PC-9 (cell line): ENCODE measurements around the gene XIRP1. TPM values are rescaled to one million over a fixed set of nuclear protein-coding genes. Genes with fewer than 3 reads are reported as not detected.
A peak's percentile ranks its signal among the peaks of the same experiment; 100 is the strongest.

Experiments
- BruUV-seq: library from RNA; stranded (reverse); fragments of 400-500 nt; replicated peaks from 2 replicates; lab custom pipeline; 2021; lab: Mats Ljungman, UMichigan
- CTCF ChIA-PET: fragments of 300-600 bp; sonication (Branson Sonifier 250); formaldehyde crosslinking; loops from one replicate; lab custom pipeline; 2022; ENCODE audit warnings: antibody characterized with exemption; lab: Charles Lee
- POLR2A ChIA-PET: fragments of 300-600 bp; sonication (Branson Sonifier 250); formaldehyde crosslinking; loops from one replicate; lab custom pipeline; 2022; ENCODE audit warnings: antibody characterized with exemption; ENCODE audit not compliant: unreplicated experiment; lab: Charles Lee
- DNase-seq, 2 experiments: peaks; one replicate each; pipeline versions ENCODE4 v3.0.0 to v3.0.0-alpha.2; 2015 to 2022; ENCODE audit warnings: mixed read lengths in 1 of 2
- H2AFZ ChIP-seq: fragments of 200-600 bp; sonication (generic); 2 replicates; pipeline ENCODE4 v1.8.1; 2017; ENCODE audit warnings: antibody characterized with exemption
- H3F3A ChIP-seq: fragments of 200-600 bp; sonication (generic); 2 replicates; pipeline ENCODE4 v1.8.1; 2017; ENCODE audit warnings: antibody characterized with exemption, mild to moderate bottlenecking, low read depth; ENCODE audit not compliant: insufficient read depth
- H3K27ac ChIP-seq: fragments of 200-600 bp; sonication (generic); 2 replicates; pipeline ENCODE4 v1.6.1; 2016; ENCODE audit warnings: mixed run types
- H3K27me3 ChIP-seq: fragments of 200-600 bp; sonication (generic); 2 replicates; pipeline ENCODE4 v1.6.1; 2016; ENCODE audit warnings: low read depth, mixed run types; ENCODE audit not compliant: insufficient read depth
- H3K36me3 ChIP-seq: fragments of 200-600 bp; sonication (generic); 2 replicates; pipeline ENCODE4 v1.6.1; 2016; ENCODE audit warnings: low read depth, mixed run types
- H3K4me1 ChIP-seq: fragments of 200-600 bp; sonication (generic); replicated peaks from 2 replicates; pipeline ENCODE4 v1.6.1; 2016; ENCODE audit warnings: mixed run types; ENCODE audit not compliant: insufficient read depth
- H3K4me2 ChIP-seq: fragments of 200-600 bp; sonication (generic); 2 replicates; pipeline ENCODE4 v1.6.1; 2017; ENCODE audit warnings: mixed run types
- H3K4me3 ChIP-seq: fragments of 200-600 bp; sonication (generic); 2 replicates; pipeline ENCODE4 v1.6.1; 2016; ENCODE audit warnings: mixed run types
- H3K79me2 ChIP-seq: fragments of 200-600 bp; sonication (generic); 2 replicates; pipeline ENCODE4 v1.6.1; 2017; ENCODE audit warnings: low read depth, mixed run types
- H3K9me2 ChIP-seq: fragments of 200-600 bp; sonication (generic); 2 replicates; pipeline ENCODE4 v1.8.1; 2017; ENCODE audit warnings: mild to moderate bottlenecking; ENCODE audit not compliant: insufficient read depth
- H3K9me3 ChIP-seq: fragments of 200-600 bp; sonication (generic); 2 replicates; pipeline ENCODE4 v1.8.1; 2016; ENCODE audit warnings: low read depth; ENCODE audit not compliant: insufficient read depth
- H4K20me1 ChIP-seq: fragments of 200-600 bp; sonication (generic); 2 replicates; pipeline ENCODE4 v1.8.1; 2017; ENCODE audit not compliant: insufficient read depth
- EZH2 ChIP-seq: fragments of 200-600 bp; sonication (generic); IDR thresholded peaks from 2 replicates; pipeline ENCODE4 v1.8.0; 2017; ENCODE audit warnings: antibody characterized with exemption, low read depth
- intact Hi-C: fragments of 100-400 bp; cut with micrococcal nuclease; formaldehyde crosslinking; loops from one replicate; pipeline ENCODE4 v1.10.0; 2022; ENCODE audit not compliant: unreplicated experiment
- total RNA-seq: library from RNA; stranded (reverse); gene quantifications from 2 replicates; pipeline ENCODE4 v1.2.3, GENCODE V29; 2021
- TF ChIP-seq, protein P1 (sequence below): fragments of 200-600 bp; sonication (generic); conservative IDR thresholded peaks from 2 replicates; pipeline ENCODE4 v1.6.1; 2017; ENCODE audit warnings: mixed run types, antibody characterized with exemption, mild to moderate bottlenecking, moderate library complexity

The XIRP1 gene
- total RNA-seq, 1 experiment from 2014 or later = not detected

DNA sequence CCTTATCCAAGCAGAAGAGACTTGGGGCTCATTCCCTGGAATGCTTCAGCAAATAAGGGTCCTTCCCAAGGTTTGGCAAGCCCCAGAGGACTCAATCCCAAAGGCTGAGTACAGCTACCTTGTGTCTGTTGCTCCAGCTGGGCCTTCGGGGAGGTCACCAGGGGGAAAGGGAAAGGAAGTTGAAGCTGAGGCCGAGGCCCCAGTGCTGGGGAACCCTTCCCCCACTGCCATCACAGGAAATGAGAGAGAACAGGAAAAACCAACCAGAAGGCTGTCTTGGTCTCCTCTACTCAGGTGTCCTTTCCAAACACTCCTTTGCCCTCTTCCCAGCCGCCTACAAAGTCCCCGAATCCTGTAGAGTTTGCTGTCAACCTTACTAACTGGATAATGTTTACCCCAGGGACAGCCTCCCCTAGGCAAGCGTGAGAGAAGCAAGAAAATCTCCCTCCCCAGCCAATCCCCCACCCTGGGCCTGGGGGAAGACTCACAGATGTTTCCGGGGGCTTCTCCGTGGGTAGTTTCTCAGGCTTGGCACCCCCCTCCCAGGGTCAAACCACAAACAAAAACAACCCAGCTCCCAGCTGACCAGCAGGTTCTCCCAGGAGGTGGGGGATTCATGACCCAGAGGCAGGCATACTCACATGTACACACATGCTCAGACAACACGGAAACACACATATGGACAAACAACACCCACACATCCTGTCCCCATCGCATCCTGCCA lies 44.5 kb downstream of the XIRP1 start:
- Histone ChIP-seq H3K27me3 (no peaks in the 10 kb centered on the region), H3K4me1 (peaks cover 75% of the 10 kb centered on the region), H3K9me3 (no peaks in the 10 kb centered on the region), H3K79me2 (peaks cover 50% of the 10 kb centered on the region), H3K9me2 (no peaks in the 10 kb centered on the region), H3K4me2 (peak overlapping the region; percentile 96), H3K4me3 (no peak overlapping the region), H3K27ac (peak overlapping the region; percentile 65), H4K20me1 (peaks cover 8% of the 10 kb centered on the region; the same call in 1 of the 2 replicates), H2AFZ (no peak overlapping the region), H3F3A (peaks cover 56% of the 10 kb centered on the region), H3K36me3 (no peaks in the 10 kb centered on the region)
- TF ChIP-seq, protein P1, sequence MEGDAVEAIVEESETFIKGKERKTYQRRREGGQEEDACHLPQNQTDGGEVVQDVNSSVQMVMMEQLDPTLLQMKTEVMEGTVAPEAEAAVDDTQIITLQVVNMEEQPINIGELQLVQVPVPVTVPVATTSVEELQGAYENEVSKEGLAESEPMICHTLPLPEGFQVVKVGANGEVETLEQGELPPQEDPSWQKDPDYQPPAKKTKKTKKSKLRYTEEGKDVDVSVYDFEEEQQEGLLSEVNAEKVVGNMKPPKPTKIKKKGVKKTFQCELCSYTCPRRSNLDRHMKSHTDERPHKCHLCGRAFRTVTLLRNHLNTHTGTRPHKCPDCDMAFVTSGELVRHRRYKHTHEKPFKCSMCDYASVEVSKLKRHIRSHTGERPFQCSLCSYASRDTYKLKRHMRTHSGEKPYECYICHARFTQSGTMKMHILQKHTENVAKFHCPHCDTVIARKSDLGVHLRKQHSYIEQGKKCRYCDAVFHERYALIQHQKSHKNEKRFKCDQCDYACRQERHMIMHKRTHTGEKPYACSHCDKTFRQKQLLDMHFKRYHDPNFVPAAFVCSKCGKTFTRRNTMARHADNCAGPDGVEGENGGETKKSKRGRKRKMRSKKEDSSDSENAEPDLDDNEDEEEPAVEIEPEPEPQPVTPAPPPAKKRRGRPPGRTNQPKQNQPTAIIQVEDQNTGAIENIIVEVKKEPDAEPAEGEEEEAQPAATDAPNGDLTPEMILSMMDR = no peak
- TF ChIP-seq EZH2 = no peak
- ChIA-PET POLR2A (interaction anchor here (0.6 kb wide), 1 partner anchor 983 kb away, joined by 4 read pairs; the partner anchor contains the start of gene OXSR1), CTCF (no interaction called here)
- intact Hi-C loops = loop anchor here (10.0 kb wide), 1 partner anchor 1203 kb away; no protein-coding TSS in a partner anchor
- peak in 1 of 2 experiments; percentile 34 for DNase-seq
- BruUV-seq = no TSS peak

DNA sequence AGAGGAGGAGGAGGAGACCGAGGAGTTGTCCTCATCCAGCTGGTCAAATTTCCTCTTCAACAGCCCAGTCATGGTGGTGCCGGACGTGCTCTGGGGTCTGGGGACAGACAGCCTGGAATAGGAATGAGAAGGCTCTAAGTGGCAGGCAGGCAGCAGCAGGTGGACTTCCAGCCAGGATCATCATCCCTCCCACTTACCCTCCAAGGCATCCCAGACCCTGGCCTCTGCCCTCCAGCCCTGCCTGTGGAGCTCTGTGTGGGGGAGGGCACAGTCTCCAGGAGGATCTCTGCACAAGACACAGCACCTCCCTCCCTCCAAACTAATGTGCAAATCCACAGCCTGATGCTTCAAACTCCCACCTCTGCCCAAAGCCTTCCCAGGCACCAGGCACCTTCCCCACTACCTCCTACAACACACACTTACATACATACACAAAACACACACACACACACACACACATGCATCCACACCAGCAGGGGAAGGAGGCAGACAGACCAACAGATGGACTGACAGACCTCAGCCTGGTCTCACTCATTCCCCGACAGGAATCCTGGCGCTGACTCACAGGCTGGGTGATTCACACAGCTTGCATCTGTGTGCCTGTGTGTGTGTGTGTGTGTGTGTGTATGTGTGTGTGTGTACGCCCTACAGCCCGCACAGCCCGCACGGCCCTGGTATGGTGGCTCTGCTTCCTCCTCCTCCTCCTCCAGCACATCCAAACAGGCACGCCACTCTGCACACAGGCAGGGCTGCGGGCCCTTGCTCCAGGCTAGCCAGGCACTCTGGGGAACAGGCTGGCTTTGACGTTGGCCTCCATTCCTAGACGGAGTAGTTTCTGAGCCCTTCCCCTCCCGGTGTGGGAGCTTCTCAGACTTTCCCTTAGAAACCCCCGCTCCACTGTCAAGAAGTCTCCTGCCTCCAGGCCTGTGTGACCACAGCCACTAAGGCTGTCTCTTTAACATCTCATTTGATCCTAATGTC lies 45.5 kb downstream of the XIRP1 start:
- peaks cover 83% of the 10 kb centered on the region for H3K4me1 ChIP-seq
- H4K20me1 ChIP-seq = peaks cover 8% of the 10 kb centered on the region; the same call in 1 of the 2 replicates
- H3K27ac ChIP-seq = peak overlapping the region; percentile 65
- no peaks in the 10 kb centered on the region for H3K36me3 ChIP-seq
- peak overlapping the region; percentile 40; the same call in 1 of the 2 replicates for H3K4me3 ChIP-seq
- CTCF ChIA-PET = interaction anchor here (0.5 kb wide), 1 partner anchor 60 kb away, joined by 5 read pairs; no protein-coding TSS in a partner anchor
- H3K79me2 ChIP-seq = peaks cover 51% of the 10 kb centered on the region
- peak overlapping the region; percentile 96 for H3K4me2 ChIP-seq
- H3K9me2 ChIP-seq = no peaks in the 10 kb centered on the region
- H3F3A ChIP-seq = peaks cover 59% of the 10 kb centered on the region
- no TSS peak for BruUV-seq
- H3K9me3 ChIP-seq = no peaks in the 10 kb centered on the region
- intact Hi-C loops = loop anchor here (10.0 kb wide), 1 partner anchor 1202 kb away; no protein-coding TSS in a partner anchor
- peak; percentile 85 to 88 for DNase-seq
- H3K27me3 ChIP-seq = no peaks in the 10 kb centered on the region
- TF ChIP-seq EZH2 = no peak
- TF ChIP-seq, protein P1 = no peak
- no peak overlapping the region for H2AFZ ChIP-seq
- POLR2A ChIA-PET = interaction anchor here (0.5 to 0.6 kb wide), 3 partner anchors 31 to 982 kb away, joined by 3 to 4 read pairs (median 4); partner anchors contain the start of genes GORASP1, OXSR1 and TTC21A

DNA sequence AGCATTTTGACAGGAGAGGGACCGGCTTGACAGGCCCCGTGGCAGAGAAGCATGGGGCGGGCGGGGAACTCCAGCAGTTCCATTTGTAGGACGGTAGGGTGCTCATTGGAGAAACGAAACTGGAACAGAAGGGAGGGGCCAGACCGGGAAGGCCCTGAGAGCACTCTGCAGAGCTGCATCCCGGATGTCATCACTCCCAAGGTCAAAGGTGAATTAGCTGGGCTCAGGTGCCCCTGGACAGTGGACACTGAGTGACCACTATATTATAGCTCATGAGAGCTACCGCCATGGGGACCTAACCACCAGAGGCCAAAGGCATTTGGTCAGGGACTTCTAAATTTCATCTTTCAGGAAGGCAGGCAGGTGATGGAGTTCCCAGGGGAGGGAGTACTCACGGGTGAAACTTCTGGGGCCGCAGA lies 46.3 kb downstream of the XIRP1 start:
- ChIA-PET CTCF (no interaction called here), POLR2A (interaction anchor here (0.5 kb wide), 1 partner anchor 32 kb away, joined by 3 read pairs; no protein-coding TSS in a partner anchor)
- intact Hi-C loops = loop anchor here (10.0 kb wide), 1 partner anchor 1201 kb away; no protein-coding TSS in a partner anchor
- H3K27ac ChIP-seq = no peak overlapping the region
- no peaks in the 10 kb centered on the region for H3K36me3 ChIP-seq
- peaks cover 8% of the 10 kb centered on the region; the same call in 1 of the 2 replicates for H4K20me1 ChIP-seq
- peak overlapping the region; percentile 96 for H3K4me2 ChIP-seq
- H3K9me3 ChIP-seq = no peaks in the 10 kb centered on the region
- peaks cover 82% of the 10 kb centered on the region for H3K4me1 ChIP-seq
- H2AFZ ChIP-seq = no peak overlapping the region
- H3K9me2 ChIP-seq = no peaks in the 10 kb centered on the region
- H3K27me3 ChIP-seq = no peaks in the 10 kb centered on the region
- H3K4me3 ChIP-seq = no peak overlapping the region
- H3F3A ChIP-seq = peaks cover 58% of the 10 kb centered on the region
- no peak for DNase-seq
- BruUV-seq = no TSS peak
- H3K79me2 ChIP-seq = peaks cover 51% of the 10 kb centered on the region
- TF ChIP-seq, protein P1 = no peak
- no peak for TF ChIP-seq EZH2
